Measurements from ENCODE around the gene PER1.

Gene PER1

DNA sequence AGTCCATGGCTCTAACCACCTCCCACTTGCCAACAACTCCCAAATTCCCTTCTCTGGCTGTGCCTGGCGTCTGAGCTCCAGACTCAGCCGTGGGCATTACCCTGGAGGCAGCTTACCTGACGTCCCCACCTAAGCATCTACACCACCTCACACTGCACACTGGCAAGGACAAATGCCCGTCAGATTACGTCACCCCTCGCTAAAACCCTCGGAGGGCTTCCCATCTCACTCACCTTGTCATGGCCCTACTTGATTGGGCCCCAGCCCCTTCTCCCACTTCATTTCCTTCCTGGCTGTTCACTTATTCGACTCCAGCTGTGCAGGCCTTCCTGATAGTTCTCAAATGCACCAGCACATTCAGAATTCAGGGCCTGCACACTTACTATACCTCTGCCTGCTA, 47.3 kb downstream of the PER1 start:
- Histone ChIP-seq H3K27ac (ENCODE audit: low read length, poor library complexity, severe bottlenecking) (no peak overlapping the region), H3K4ac (ENCODE audit: low read depth in 1 of 2, low read length in 2 of 2) (no peak overlapping the region), H3K27me3 (ENCODE audit: control insufficient read depth in 1 of 2, insufficient read depth in 1 of 2, low read length in 2 of 2) (peaks cover 17 to 47% of the 10 kb centered on the region in 2 experiments), H3K23ac (ENCODE audit: low read length in 2 of 2) (no peak overlapping the region), H4K91ac (ENCODE audit: low read length) (no peak overlapping the region), H3K4me1 (ENCODE audit: control insufficient read depth, insufficient read depth, low read depth, low read length) (peaks cover 5% of the 10 kb centered on the region), H4K8ac (ENCODE audit: low read length) (no peak overlapping the region), H3K79me1 (replicated peaks; ENCODE audit: low read length, poor library complexity, severe bottlenecking) (no peaks in the 10 kb centered on the region), H2AK5ac (ENCODE audit: low read length, severe bottlenecking) (no peak overlapping the region), H3K14ac (ENCODE audit: low read length in 2 of 2) (no peak overlapping the region), H3K4me3 (ENCODE audit: insufficient read depth in 1 of 2, low read depth in 1 of 2, low read length in 2 of 2) (no peak overlapping the region), H3K9me3 (ENCODE audit: control insufficient read depth, low read length) (no peaks in the 10 kb centered on the region), H3K18ac (ENCODE audit: low read depth in 1 of 2, low read length in 2 of 2) (no peak overlapping the region), H3K36me3 (ENCODE audit: control insufficient read depth in 1 of 2, insufficient read depth in 2 of 2, low read depth in 1 of 2, low read length in 2 of 2) (peaks cover 0 to 3% of the 10 kb centered on the region in 2 experiments), H2BK120ac (ENCODE audit: low read depth, low read length) (no peak overlapping the region), H3K4me2 (ENCODE audit: low read length, poor library complexity, severe bottlenecking) (no peak overlapping the region), H2BK15ac (ENCODE audit: low read depth, poor library complexity, severe bottlenecking) (no peak overlapping the region), H2BK12ac (ENCODE audit: low read length in 2 of 2) (no peak overlapping the region), H3K9ac (ENCODE audit: low read length) (no peak overlapping the region), H2BK5ac (ENCODE audit: low read depth, low read length, poor library complexity, severe bottlenecking) (no peak overlapping the region), H2AFZ (ENCODE audit: low read depth, low read length) (no peak overlapping the region)
- WGBS = 77% methylated on average over 8 of the region's 8 CpGs
- no peak for DNase-seq

- Histone ChIP-seq H3K4me1 (ENCODE audit: control insufficient read depth, insufficient read depth, low read depth, low read length) (peaks cover 2% of the 10 kb centered on the region), H2BK5ac (ENCODE audit: low read depth, low read length, poor library complexity, severe bottlenecking) (no peak overlapping the region)
These were observed 48.7 kb downstream of the PER1 start for GRCh38 chr17:8103549-8103948.

GRCh38 chr17:8101721-8102120, 50.5 kb downstream of the PER1 start:
- no peak overlapping the region for H2AFZ ChIP-seq (ENCODE audit: low read depth, low read length)
- H3K23ac ChIP-seq (ENCODE audit: low read length in 2 of 2) = no peak overlapping the region
- no peak overlapping the region for H3K18ac ChIP-seq (ENCODE audit: low read depth in 1 of 2, low read length in 2 of 2)
- no peak overlapping the region for H4K8ac ChIP-seq (ENCODE audit: low read length)
- H2BK5ac ChIP-seq (ENCODE audit: low read depth, low read length, poor library complexity, severe bottlenecking) = no peak overlapping the region
- no peaks in the 10 kb centered on the region for H3K4me1 ChIP-seq (ENCODE audit: control insufficient read depth, insufficient read depth, low read depth, low read length)
- no peaks in the 10 kb centered on the region for H3K79me1 ChIP-seq (replicated peaks; ENCODE audit: low read length, poor library complexity, severe bottlenecking)
- no peak overlapping the region for H3K4ac ChIP-seq (ENCODE audit: low read depth in 1 of 2, low read length in 2 of 2)
- H3K4me2 ChIP-seq (ENCODE audit: low read length, poor library complexity, severe bottlenecking) = no peak overlapping the region
- no peak overlapping the region for H3K27ac ChIP-seq (ENCODE audit: low read length, poor library complexity, severe bottlenecking)
- H2BK120ac ChIP-seq (ENCODE audit: low read depth, low read length) = no peak overlapping the region
- H3K9me3 ChIP-seq (ENCODE audit: control insufficient read depth, low read length) = no peaks in the 10 kb centered on the region
- no peak overlapping the region for H2BK15ac ChIP-seq (ENCODE audit: low read depth, poor library complexity, severe bottlenecking)
- H2AK5ac ChIP-seq (ENCODE audit: low read length, severe bottlenecking) = no peak overlapping the region
- no peaks in the 10 kb centered on the region for H3K36me3 ChIP-seq (ENCODE audit: control insufficient read depth in 1 of 2, insufficient read depth in 2 of 2, low read depth in 1 of 2, low read length in 2 of 2)
- 69% methylated on average over 6 of the region's 6 CpGs for WGBS
- H3K9ac ChIP-seq (ENCODE audit: low read length) = no peak overlapping the region
- peaks cover 7 to 30% of the 10 kb centered on the region in 2 experiments for H3K27me3 ChIP-seq (ENCODE audit: control insufficient read depth in 1 of 2, insufficient read depth in 1 of 2, low read length in 2 of 2)
- H4K91ac ChIP-seq (ENCODE audit: low read length) = no peak overlapping the region
- H3K4me3 ChIP-seq (ENCODE audit: insufficient read depth in 1 of 2, low read depth in 1 of 2, low read length in 2 of 2) = no peak overlapping the region
- DNase-seq = no peak
- no peak overlapping the region for H3K14ac ChIP-seq (ENCODE audit: low read length in 2 of 2)
- no peak overlapping the region for H2BK12ac ChIP-seq (ENCODE audit: low read length in 2 of 2)

More at GRCh38 chr17:8103549-8103948, 48.7 kb downstream of the PER1 start:
- Histone ChIP-seq H2AFZ (ENCODE audit: low read depth, low read length) (no peak overlapping the region), H3K9me3 (ENCODE audit: control insufficient read depth, low read length) (no peaks in the 10 kb centered on the region), H3K27me3 (ENCODE audit: control insufficient read depth in 1 of 2, insufficient read depth in 1 of 2, low read length in 2 of 2) (peaks cover 6 to 34% of the 10 kb centered on the region in 2 experiments), H3K79me1 (replicated peaks; ENCODE audit: low read length, poor library complexity, severe bottlenecking) (no peaks in the 10 kb centered on the region), H2BK15ac (ENCODE audit: low read depth, poor library complexity, severe bottlenecking) (no peak overlapping the region), H3K4me3 (ENCODE audit: insufficient read depth in 1 of 2, low read depth in 1 of 2, low read length in 2 of 2) (no peak overlapping the region), H3K4me2 (ENCODE audit: low read length, poor library complexity, severe bottlenecking) (no peak overlapping the region), H4K8ac (ENCODE audit: low read length) (no peak overlapping the region), H3K14ac (ENCODE audit: low read length in 2 of 2) (no peak overlapping the region), H2BK120ac (ENCODE audit: low read depth, low read length) (no peak overlapping the region), H3K27ac (ENCODE audit: low read length, poor library complexity, severe bottlenecking) (no peak overlapping the region), H3K36me3 (ENCODE audit: control insufficient read depth in 1 of 2, insufficient read depth in 2 of 2, low read depth in 1 of 2, low read length in 2 of 2) (no peaks in the 10 kb centered on the region), H2AK5ac (ENCODE audit: low read length, severe bottlenecking) (no peak overlapping the region), H3K4ac (ENCODE audit: low read depth in 1 of 2, low read length in 2 of 2) (no peak overlapping the region), H3K18ac (ENCODE audit: low read depth in 1 of 2, low read length in 2 of 2) (no peak overlapping the region), H3K9ac (ENCODE audit: low read length) (no peak overlapping the region), H2BK12ac (ENCODE audit: low read length in 2 of 2) (no peak overlapping the region), H3K23ac (ENCODE audit: low read length in 2 of 2) (no peak overlapping the region), H4K91ac (ENCODE audit: low read length) (no peak overlapping the region)
- no peak for DNase-seq
- 85% methylated on average over 4 of the region's 4 CpGs for WGBS

GRCh38 chr17:8100763-8101162, 51.4 kb downstream of the PER1 start:
- Histone ChIP-seq H3K4me2 (ENCODE audit: low read length, poor library complexity, severe bottlenecking) (no peak overlapping the region), H3K79me1 (replicated peaks; ENCODE audit: low read length, poor library complexity, severe bottlenecking) (no peaks in the 10 kb centered on the region), H3K14ac (ENCODE audit: low read length in 2 of 2) (no peak overlapping the region), H3K18ac (ENCODE audit: low read depth in 1 of 2, low read length in 2 of 2) (no peak overlapping the region), H2BK15ac (ENCODE audit: low read depth, poor library complexity, severe bottlenecking) (no peak overlapping the region), H2AK5ac (ENCODE audit: low read length, severe bottlenecking) (no peak overlapping the region), H2AFZ (ENCODE audit: low read depth, low read length) (no peak overlapping the region), H3K4ac (ENCODE audit: low read depth in 1 of 2, low read length in 2 of 2) (no peak overlapping the region), H3K9me3 (ENCODE audit: control insufficient read depth, low read length) (no peaks in the 10 kb centered on the region), H4K91ac (ENCODE audit: low read length) (no peak overlapping the region), H2BK12ac (ENCODE audit: low read length in 2 of 2) (no peak overlapping the region), H3K36me3 (ENCODE audit: control insufficient read depth in 1 of 2, insufficient read depth in 2 of 2, low read depth in 1 of 2, low read length in 2 of 2) (no peaks in the 10 kb centered on the region), H3K4me1 (ENCODE audit: control insufficient read depth, insufficient read depth, low read depth, low read length) (no peaks in the 10 kb centered on the region), H3K27ac (ENCODE audit: low read length, poor library complexity, severe bottlenecking) (no peak overlapping the region), H3K27me3 (ENCODE audit: control insufficient read depth in 1 of 2, insufficient read depth in 1 of 2, low read length in 2 of 2) (peaks cover 17 to 34% of the 10 kb centered on the region in 2 experiments), H3K9ac (ENCODE audit: low read length) (no peak overlapping the region), H3K23ac (ENCODE audit: low read length in 2 of 2) (peak overlapping the region in 1 of 2 experiments; percentile 5), H2BK5ac (ENCODE audit: low read depth, low read length, poor library complexity, severe bottlenecking) (no peak overlapping the region), H3K4me3 (ENCODE audit: insufficient read depth in 1 of 2, low read depth in 1 of 2, low read length in 2 of 2) (no peak overlapping the region), H2BK120ac (ENCODE audit: low read depth, low read length) (no peak overlapping the region), H4K8ac (ENCODE audit: low read length) (no peak overlapping the region)
- 100% methylated on average over 2 of the region's 2 CpGs for WGBS
- DNase-seq = no peak
